HCT116 (cell line): ENCODE data around the gene CRTC1. TPM values are rescaled to one million over a fixed set of nuclear protein-coding genes. Genes with fewer than 3 reads are reported as not detected.

Experiments
- ATAC-seq: fragments of 200-7000 bp; cut with Tn5 transposase; 2 replicates; pipeline ENCODE4 v1.9.1; 2020; ENCODE audit warnings: mild to moderate bottlenecking, moderate library complexity
- BruUV-seq: library from RNA; stranded (reverse); fragments of 400-500 nt; replicated peaks from 2 replicates; lab custom pipeline; 2021; lab: Mats Ljungman, UMichigan
- CTCF ChIA-PET: fragments of 300-600 bp; sonication (Branson Sonifier 250); formaldehyde crosslinking; loops from one replicate; lab custom pipeline; 2021; ENCODE audit warnings: antibody characterized with exemption; lab: Charles Lee
- POLR2A ChIA-PET: fragments of 300-600, 350-600 bp; sonication (Branson Sonifier 250); formaldehyde crosslinking; loops from one replicate; lab custom pipeline; 2021; ENCODE audit warnings: antibody characterized with exemption; lab: Charles Lee
- RAD21 ChIA-PET, 2 experiments: fragments of 300-600 bp; sonication (Branson Sonifier 250); formaldehyde crosslinking; loops; one replicate each; lab custom pipeline; 2023; ENCODE audit warnings: low total read pairs in 2 of 2; ENCODE audit not compliant: uncharacterized antibody in 2 of 2, unreplicated experiment in 2 of 2, low non-redundant PET in 1 of 2; lab: Charles Lee
- DNase-seq: peaks from one replicate; pipeline ENCODE4 v3.0.0-alpha.2; 2010; ENCODE audit warnings: low read depth, low spot score
- H2AFZ ChIP-seq: fragments of 200-600 bp; shearing (Covaris generic), sonication (generic); 2 replicates; pipeline ENCODE4 v1.6.1; 2017; ENCODE audit warnings: low read depth, mixed run types, mixed read lengths, antibody characterized with exemption, low read length; ENCODE audit not compliant: poor library complexity, severe bottlenecking
- H3K27ac ChIP-seq: 2 replicates; pipeline ENCODE4 v1.5.1; 2012; ENCODE audit warnings: low read depth, low read length
- H3K27me3 ChIP-seq: fragments of 200-600 bp; sonication (generic); 2 replicates; pipeline ENCODE4 v1.6.1; 2016; ENCODE audit warnings: mixed run types, low read length, mixed read lengths; ENCODE audit not compliant: insufficient read depth
- H3K36me3 ChIP-seq, 2 experiments: fragments of 200-500 bp in 1 of 2; fragments of 200-600 bp in 1 of 2; sonication (Bioruptor generic) in 1 of 2; sonication (generic) in 1 of 2; 2 replicates each; pipeline versions ENCODE4 v1.5.1 to v1.6.1; 2014 to 2016; ENCODE audit warnings: low read length in 2 of 2, inconsistent platforms in 1 of 2, mixed read lengths in 1 of 2, mixed run types in 1 of 2; ENCODE audit not compliant: insufficient read depth in 2 of 2, control insufficient read depth in 1 of 2
- H3K4me1 ChIP-seq, 2 experiments: fragments of 200-600 bp in 1 of 2; sonication (generic) in 1 of 2; 2 replicates each; pipeline versions ENCODE4 v1.5.1 to v1.6.1; 2012 to 2017; ENCODE audit warnings: low read length in 2 of 2, inconsistent platforms in 1 of 2, mild to moderate bottlenecking in 1 of 2, mixed read lengths in 1 of 2, mixed run types in 1 of 2, moderate library complexity in 1 of 2; ENCODE audit not compliant: insufficient read depth in 2 of 2, control insufficient read depth in 1 of 2
- H3K4me2 ChIP-seq: fragments of 200-600 bp; sonication (generic); 2 replicates; pipeline ENCODE4 v1.6.1; 2017; ENCODE audit warnings: mixed run types, low read length, mixed read lengths
- H3K4me3 ChIP-seq, 2 experiments: fragments of 200-600 bp in 1 of 2; sonication (generic) in 1 of 2; replicated peaks in 1 of 2; 2 replicates each; pipeline ENCODE4 v1.5.1; 2011 to 2016; ENCODE audit warnings: low read length in 2 of 2, control low read depth in 1 of 2, low read depth in 1 of 2, mild to moderate bottlenecking in 1 of 2, mixed read lengths in 1 of 2, mixed run types in 1 of 2
- H3K79me2 ChIP-seq: fragments of 200-600 bp; sonication (generic); 2 replicates; pipeline ENCODE4 v1.6.1; 2017; ENCODE audit warnings: mild to moderate bottlenecking, mixed run types, low read length, moderate library complexity, mixed read lengths; ENCODE audit not compliant: insufficient read depth
- H3K9ac ChIP-seq: fragments of 200-600 bp; sonication (generic); 2 replicates; pipeline ENCODE4 v1.6.1; 2016; ENCODE audit warnings: low read length, mixed read lengths
- H3K9me2 ChIP-seq: fragments of 200-600 bp; sonication (generic), shearing (Covaris generic); 2 replicates; pipeline ENCODE4 v1.6.1; 2017; ENCODE audit warnings: mixed run types, mild to moderate bottlenecking, moderate library complexity; ENCODE audit not compliant: insufficient read depth
- H3K9me3 ChIP-seq, 2 experiments: fragments of 200-500 bp in 1 of 2; fragments of 200-600 bp in 1 of 2; sonication (Bioruptor generic) in 1 of 2; sonication (generic) in 1 of 2; 2 replicates each; pipeline ENCODE4 v1.6.1; 2014 to 2017; ENCODE audit warnings: low read length in 2 of 2, mixed read lengths in 2 of 2, inconsistent platforms in 1 of 2, low read depth in 1 of 2, mild to moderate bottlenecking in 1 of 2, mixed run types in 1 of 2, moderate library complexity in 1 of 2; ENCODE audit not compliant: control insufficient read depth in 1 of 2, insufficient read depth in 1 of 2
- H4K20me1 ChIP-seq: fragments of 200-600 bp; sonication (generic), shearing (Covaris generic); 2 replicates; pipeline ENCODE4 v1.6.1; 2017; ENCODE audit warnings: mixed run types, mild to moderate bottlenecking, moderate library complexity; ENCODE audit not compliant: insufficient read depth
- CEBPB ChIP-seq: IDR thresholded peaks from 2 replicates; pipeline ENCODE4 v1.6.1; 2012; ENCODE audit warnings: low read depth
- ELF1 ChIP-seq: IDR thresholded peaks from 2 replicates; pipeline ENCODE4 v1.6.1; 2012; ENCODE audit warnings: low read depth, borderline replicate concordance
- EZH2 ChIP-seq: fragments of 200-600 bp; sonication (generic); IDR thresholded peaks from 2 replicates; pipeline ENCODE4 v1.6.1; 2017; ENCODE audit warnings: antibody characterized with exemption, mixed run types
- EZH2phosphoT487 ChIP-seq: fragments of 200-600 bp; IDR thresholded peaks from 2 replicates; pipeline ENCODE4 v1.6.1; 2018; ENCODE audit warnings: antibody characterized with exemption, borderline replicate concordance
- FOSL1 ChIP-seq: IDR thresholded peaks from 2 replicates; pipeline ENCODE4 v1.6.1; 2012; ENCODE audit warnings: low read depth
- JUND ChIP-seq: IDR thresholded peaks from 2 replicates; pipeline ENCODE4 v1.6.1; 2012
- POLR2A ChIP-seq: IDR thresholded peaks from 2 replicates; pipeline ENCODE4 v1.7.0; 2011; ENCODE audit warnings: borderline replicate concordance; ENCODE audit not compliant: insufficient read depth, insufficient read length; ENCODE audit errors: extremely low read depth
- POLR2AphosphoS5 ChIP-seq: IDR thresholded peaks from 2 replicates; pipeline ENCODE4 v1.6.1; 2011; ENCODE audit warnings: mild to moderate bottlenecking, low read depth, low read length, moderate library complexity
- SIN3A ChIP-seq: IDR thresholded peaks from 2 replicates; pipeline ENCODE4 v1.6.1; 2012; ENCODE audit warnings: low read depth
- SP1 ChIP-seq: IDR thresholded peaks from 2 replicates; pipeline ENCODE4 v1.6.1; 2012; ENCODE audit warnings: low read depth
- TCF7L2 ChIP-seq: IDR thresholded peaks from 2 replicates; pipeline ENCODE4 v1.7.0; 2011; ENCODE audit warnings: borderline replicate concordance, inconsistent platforms; ENCODE audit not compliant: insufficient read depth, insufficient read length; ENCODE audit errors: extremely low read depth
- intact Hi-C: fragments of 100-400 bp; cut with micrococcal nuclease; formaldehyde crosslinking; loops from 2 replicates; pipeline ENCODE4 v1.10.0; 2022
- total RNA-seq: library from RNA; stranded (reverse); gene quantifications from one replicate; pipeline ENCODE4 v1.2.1, GENCODE V29; 2021; ENCODE audit not compliant: unreplicated experiment
- TF ChIP-seq, protein P1 (sequence below): IDR thresholded peaks from 2 replicates; pipeline ENCODE4 v1.6.1; 2012
- TF ChIP-seq, protein P2 (sequence below): IDR thresholded peaks from 2 replicates; pipeline ENCODE4 v1.6.1; 2011; ENCODE audit warnings: mild to moderate bottlenecking, low read length, moderate library complexity; ENCODE audit not compliant: insufficient replicate concordance; ENCODE audit errors: extremely low read depth

The CRTC1 gene
- total RNA-seq, 1 experiment from 2014 or later = 14.9 TPM

DNA sequence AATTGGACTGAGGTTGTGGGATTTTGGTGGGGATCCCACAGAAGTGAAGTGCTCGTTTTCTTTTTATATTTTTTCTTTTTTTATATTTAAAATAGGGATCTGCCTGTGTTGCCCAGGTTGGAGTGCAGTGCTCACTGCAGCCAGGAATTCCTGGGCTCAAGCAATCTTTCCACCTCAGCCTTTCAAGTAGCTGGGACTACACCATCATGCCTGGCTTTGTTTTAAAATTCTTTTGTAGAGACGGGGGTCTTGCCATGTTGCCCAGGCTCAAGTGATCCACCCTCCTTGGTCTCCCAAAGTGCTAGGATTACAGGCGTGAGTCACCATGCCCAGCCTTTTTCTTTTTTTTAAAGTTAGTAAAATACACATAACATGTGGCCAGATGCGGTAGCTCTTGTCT, 20.6 kb downstream of the CRTC1 start:
- TF ChIP-seq, protein P1, sequence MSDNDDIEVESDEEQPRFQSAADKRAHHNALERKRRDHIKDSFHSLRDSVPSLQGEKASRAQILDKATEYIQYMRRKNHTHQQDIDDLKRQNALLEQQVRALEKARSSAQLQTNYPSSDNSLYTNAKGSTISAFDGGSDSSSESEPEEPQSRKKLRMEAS = no peak
- no peak for TF ChIP-seq TCF7L2
- no peak for TF ChIP-seq ELF1
- no peak for TF ChIP-seq SP1
- no peak for TF ChIP-seq SIN3A
- no peak for TF ChIP-seq EZH2
- TF ChIP-seq JUND = no peak
- TF ChIP-seq POLR2A = no peak
- no peak for TF ChIP-seq EZH2phosphoT487
- no peak for TF ChIP-seq CEBPB
- TF ChIP-seq, protein P2, sequence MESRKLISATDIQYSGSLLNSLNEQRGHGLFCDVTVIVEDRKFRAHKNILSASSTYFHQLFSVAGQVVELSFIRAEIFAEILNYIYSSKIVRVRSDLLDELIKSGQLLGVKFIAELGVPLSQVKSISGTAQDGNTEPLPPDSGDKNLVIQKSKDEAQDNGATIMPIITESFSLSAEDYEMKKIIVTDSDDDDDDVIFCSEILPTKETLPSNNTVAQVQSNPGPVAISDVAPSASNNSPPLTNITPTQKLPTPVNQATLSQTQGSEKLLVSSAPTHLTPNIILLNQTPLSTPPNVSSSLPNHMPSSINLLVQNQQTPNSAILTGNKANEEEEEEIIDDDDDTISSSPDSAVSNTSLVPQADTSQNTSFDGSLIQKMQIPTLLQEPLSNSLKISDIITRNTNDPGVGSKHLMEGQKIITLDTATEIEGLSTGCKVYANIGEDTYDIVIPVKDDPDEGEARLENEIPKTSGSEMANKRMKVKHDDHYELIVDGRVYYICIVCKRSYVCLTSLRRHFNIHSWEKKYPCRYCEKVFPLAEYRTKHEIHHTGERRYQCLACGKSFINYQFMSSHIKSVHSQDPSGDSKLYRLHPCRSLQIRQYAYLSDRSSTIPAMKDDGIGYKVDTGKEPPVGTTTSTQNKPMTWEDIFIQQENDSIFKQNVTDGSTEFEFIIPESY = no peak
- TF ChIP-seq POLR2AphosphoS5 = no peak
- TF ChIP-seq FOSL1 = no peak
- H3K27me3 ChIP-seq = no peaks in the 10 kb centered on the region
- ChIA-PET POLR2A (no interaction called here), RAD21 (no interaction called here), CTCF (no interaction called here)
- no peaks in the 10 kb centered on the region for H3K4me1 ChIP-seq
- BruUV-seq = no TSS peak
- H2AFZ ChIP-seq = no peak overlapping the region
- no peak overlapping the region for H3K4me3 ChIP-seq
- no peaks in the 10 kb centered on the region for H3K36me3 ChIP-seq
- H3K4me2 ChIP-seq = no peak overlapping the region
- no peaks in the 10 kb centered on the region for H3K9me3 ChIP-seq
- H3K79me2 ChIP-seq = peaks cover 13% of the 10 kb centered on the region; the same call in 1 of the 2 replicates
- intact Hi-C loops = no loop called here
- H3K9ac ChIP-seq = no peak overlapping the region
- H3K9me2 ChIP-seq = no peaks in the 10 kb centered on the region; the same call in 1 of the 2 replicates
- DNase-seq = no peak
- H4K20me1 ChIP-seq = no peaks in the 10 kb centered on the region
- no peak for ATAC-seq
- no peak overlapping the region for H3K27ac ChIP-seq
